GM18520 (cell line): ENCODE results near the gene LRCH4.

Experiments used
- ATAC-seq: cut with Tn5 transposase; IDR thresholded peaks from one replicate; pipeline ENCODE4 v1.9.1; 2021; ENCODE audit not compliant: unreplicated experiment

The LRCH4 gene

GRCh38 chr7:100604976-100605911 lies 19.3 kb upstream of the LRCH4 start:
- no peak for ATAC-seq

- no peak for ATAC-seq
Measured at GRCh38 chr7:100604028-100604975, 18.4 kb upstream of the LRCH4 start.

- ATAC-seq, result no peak
Measured at GRCh38 chr7:100603726-100604027, 17.7 kb upstream of the LRCH4 start.

- ATAC-seq, result no peak
Measured at GRCh38 chr7:100602889-100603725, 17.2 kb upstream of the LRCH4 start.

- no peak for ATAC-seq
Measured at GRCh38 chr7:100600730-100601038, 14.8 kb upstream of the LRCH4 start.

GRCh38 chr7:100599911-100600729 lies 14.2 kb upstream of the LRCH4 start:
- no peak for ATAC-seq

GRCh38 chr7:100598425-100598824 lies 12.5 kb upstream of the LRCH4 start:
- ATAC-seq, result no peak

- no peak for ATAC-seq
Measured at GRCh38 chr7:100595188-100595587, 9.3 kb upstream of the LRCH4 start.

- no peak for ATAC-seq
Measured at GRCh38 chr7:100591596-100591995, 5.7 kb upstream of the LRCH4 start.

GRCh38 chr7:100590077-100590737 lies 4.3 kb upstream of the LRCH4 start:
- no peak for ATAC-seq

- no peak for ATAC-seq
Measured at GRCh38 chr7:100589341-100589947, 3.5 kb upstream of the LRCH4 start.

GRCh38 chr7:100588438-100588837 lies 2.5 kb upstream of the LRCH4 start:
- ATAC-seq, result no peak

- peak; percentile 81 for ATAC-seq
Measured at GRCh38 chr7:100586266-100587025, 517 bp upstream of the LRCH4 start, which contains the start of gene FBXO24. Gene FBXO24 (plus strand): TSS chr7:100586328. CDS start chr7:100586626, 298 bp downstream.

GRCh38 chr7:100584683-100585510 lies 1.0 kb downstream of the LRCH4 start:
- ATAC-seq, result no peak

GRCh38 chr7:100584054-100584682 lies 1.8 kb downstream of the LRCH4 start:
- no peak for ATAC-seq

GRCh38 chr7:100583132-100584053 lies 2.5 kb downstream of the LRCH4 start:
- ATAC-seq, result no peak
